H4 (cell line): ENCODE data around the gene EDRF1. TPM values are rescaled to one million over a fixed set of nuclear protein-coding genes. Genes with fewer than 3 reads are reported as not detected.

Experiments used
- DNase-seq: peaks from one replicate; pipeline ENCODE4 v3.0.0-alpha.2; 2015; ENCODE audit warnings: low spot score
- total RNA-seq: library from RNA; depleted of rRNA; stranded (reverse); fragments of >200 nt; shearing (Covaris generic); gene quantifications from 2 replicates; pipeline ENCODE4 v1.2.3, GENCODE V29; 2014; rRNA removed

EDRF1 gene
- total RNA-seq, 1 experiment from 2014 or later: 21.2 TPM

GRCh38 chr10:125788156-125789034 is 68.9 kb downstream of the EDRF1 start:
- no peak for DNase-seq

GRCh38 chr10:125792342-125793300 is 73.1 kb downstream of the EDRF1 start:
- DNase-seq: no peak

GRCh38 chr10:125795128-125795527 is 75.6 kb downstream of the EDRF1 start:
- no peak for DNase-seq

- DNase-seq: no peak
Measured at GRCh38 chr10:125795637-125796190, 76.2 kb downstream of the EDRF1 start.

- no peak for DNase-seq
Measured at GRCh38 chr10:125797424-125797823, 77.9 kb downstream of the EDRF1 start.

GRCh38 chr10:125797994-125798662 is 78.6 kb downstream of the EDRF1 start:
- no peak for DNase-seq

- no peak for DNase-seq
Measured at GRCh38 chr10:125799451-125800182, 80.1 kb downstream of the EDRF1 start.

GRCh38 chr10:125801574-125801973 is 82.1 kb downstream of the EDRF1 start:
- no peak for DNase-seq

- no peak for DNase-seq
Measured at GRCh38 chr10:125802131-125802530, 82.6 kb downstream of the EDRF1 start.

GRCh38 chr10:125802739-125803138 is 83.2 kb downstream of the EDRF1 start:
- no peak for DNase-seq

GRCh38 chr10:125808047-125808446 is 88.5 kb downstream of the EDRF1 start:
- DNase-seq: no peak

- DNase-seq: no peak
Measured at GRCh38 chr10:125811251-125811650, 91.7 kb downstream of the EDRF1 start.

- no peak for DNase-seq
Measured at GRCh38 chr10:125812128-125812750, 92.7 kb downstream of the EDRF1 start.

Other genes with a start within 250 kb of the EDRF1 start
- not detected in 2 replicates for gene TEX36, start 36.5 kb upstream of the EDRF1 start, total RNA-seq
- not detected in 2 replicates for gene MMP21, start 56.1 kb downstream of the EDRF1 start, total RNA-seq
- gene UROS, start 103.5 kb downstream of the EDRF1 start, total RNA-seq: 90.0 and 116 TPM in 2 replicates
- 85.1 and 94.4 TPM in 2 replicates for gene BCCIP, start 103.8 kb downstream of the EDRF1 start, total RNA-seq
- gene DHX32, start 161.6 kb downstream of the EDRF1 start, total RNA-seq: 68.3 and 82.1 TPM in 2 replicates
- 8.4 and 20.8 TPM in 2 replicates for gene FANK1, start 176.9 kb downstream of the EDRF1 start, total RNA-seq